Coronary artery (tissue), 2 donors: ENCODE data around the gene LARGE1.
A peak's percentile ranks its signal among the peaks of the same experiment; 100 is the strongest.

ENCODE experiments used
- DNase-seq: peaks from one replicate; pipeline ENCODE4 v3.0.0-alpha.2; 2017; ENCODE audit warnings: low spot score
- H3K27ac ChIP-seq, 2 donors: fragments of 200-600 bp; sonication (generic); one replicate each; pipeline ENCODE4 v1.5.1; 2016 to 2019
- H3K4me3 ChIP-seq: fragments of 200-600 bp; sonication (generic); 2 replicates; pipeline ENCODE4 v1.5.1; 2016; ENCODE audit warnings: mild to moderate bottlenecking, moderate library complexity
- TF ChIP-seq, protein P1 (sequence below): fragments of 200-600 bp; sonication (generic); IDR thresholded peaks from one replicate; pipeline ENCODE4 v1.5.1; 2019; ENCODE audit warnings: antibody characterized with exemption

LARGE1 gene

GRCh38 chr22:33812360-33812977, 107.8 kb downstream of the LARGE1 start:
- DNase-seq: no peak
- Histone ChIP-seq H3K27ac (peak overlapping the region in 1 of 2 donors; percentile 68), H3K4me3 (no peak overlapping the region)
- TF ChIP-seq, protein P1, sequence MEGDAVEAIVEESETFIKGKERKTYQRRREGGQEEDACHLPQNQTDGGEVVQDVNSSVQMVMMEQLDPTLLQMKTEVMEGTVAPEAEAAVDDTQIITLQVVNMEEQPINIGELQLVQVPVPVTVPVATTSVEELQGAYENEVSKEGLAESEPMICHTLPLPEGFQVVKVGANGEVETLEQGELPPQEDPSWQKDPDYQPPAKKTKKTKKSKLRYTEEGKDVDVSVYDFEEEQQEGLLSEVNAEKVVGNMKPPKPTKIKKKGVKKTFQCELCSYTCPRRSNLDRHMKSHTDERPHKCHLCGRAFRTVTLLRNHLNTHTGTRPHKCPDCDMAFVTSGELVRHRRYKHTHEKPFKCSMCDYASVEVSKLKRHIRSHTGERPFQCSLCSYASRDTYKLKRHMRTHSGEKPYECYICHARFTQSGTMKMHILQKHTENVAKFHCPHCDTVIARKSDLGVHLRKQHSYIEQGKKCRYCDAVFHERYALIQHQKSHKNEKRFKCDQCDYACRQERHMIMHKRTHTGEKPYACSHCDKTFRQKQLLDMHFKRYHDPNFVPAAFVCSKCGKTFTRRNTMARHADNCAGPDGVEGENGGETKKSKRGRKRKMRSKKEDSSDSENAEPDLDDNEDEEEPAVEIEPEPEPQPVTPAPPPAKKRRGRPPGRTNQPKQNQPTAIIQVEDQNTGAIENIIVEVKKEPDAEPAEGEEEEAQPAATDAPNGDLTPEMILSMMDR: no peak

- H3K27ac ChIP-seq: peak overlapping the region; percentile 38 to 68
- H3K4me3 ChIP-seq: no peak overlapping the region
- no peak for DNase-seq
- TF ChIP-seq, protein P1: no peak
Measured at GRCh38 chr22:33811686-33812085, 108.6 kb downstream of the LARGE1 start.

DNA sequence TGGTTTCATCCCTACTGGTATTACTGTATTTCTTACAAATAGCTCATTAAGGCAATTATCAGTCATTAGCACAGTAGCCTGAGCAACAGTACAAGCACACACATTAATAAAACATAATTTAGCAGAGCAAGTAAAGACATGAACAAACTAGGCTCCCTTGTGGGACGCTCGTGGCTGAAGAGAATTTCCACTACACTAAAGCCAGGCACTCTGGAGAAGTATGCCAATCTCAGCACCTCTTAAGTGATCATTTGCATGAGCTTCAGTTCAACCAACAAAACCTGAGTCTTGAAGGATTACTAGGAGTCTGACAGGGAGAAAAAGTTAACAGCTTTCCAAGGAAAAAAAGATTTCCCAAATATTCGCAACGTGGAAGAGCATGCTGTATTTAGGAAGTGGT, 109.1 kb downstream of the LARGE1 start:
- TF ChIP-seq, protein P1: no peak
- Histone ChIP-seq H3K4me3 (no peak overlapping the region), H3K27ac (peak overlapping the region; percentile 27 to 38)
- DNase-seq: no peak

DNA sequence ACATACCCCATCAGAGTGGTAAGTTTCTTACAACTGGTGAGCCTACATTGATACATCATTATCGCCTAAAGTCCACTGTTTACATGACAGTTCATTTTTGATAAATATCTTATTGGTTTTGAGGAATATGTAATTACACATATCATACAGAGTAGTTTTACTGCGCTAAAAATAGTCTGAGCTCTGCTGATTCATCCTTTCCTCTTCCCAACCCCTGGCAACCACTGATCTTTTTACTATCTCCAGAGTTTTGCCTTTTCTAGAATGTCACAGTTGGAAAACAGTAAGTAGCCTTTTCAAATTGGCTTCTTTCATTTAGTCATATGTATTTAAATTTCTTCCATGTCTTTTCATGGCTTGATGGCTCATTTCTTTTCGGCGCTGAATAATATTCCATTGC, 112.8 kb downstream of the LARGE1 start:
- no peak for DNase-seq
- TF ChIP-seq, protein P1: no peak
- no peak overlapping the region for H3K27ac ChIP-seq
- H3K4me3 ChIP-seq: no peak overlapping the region

- TF ChIP-seq, protein P1: no peak
- no peak for DNase-seq
- H3K27ac ChIP-seq: no peak overlapping the region
- H3K4me3 ChIP-seq: no peak overlapping the region
Measured at GRCh38 chr22:33806191-33806590, 114.1 kb downstream of the LARGE1 start.

DNA sequence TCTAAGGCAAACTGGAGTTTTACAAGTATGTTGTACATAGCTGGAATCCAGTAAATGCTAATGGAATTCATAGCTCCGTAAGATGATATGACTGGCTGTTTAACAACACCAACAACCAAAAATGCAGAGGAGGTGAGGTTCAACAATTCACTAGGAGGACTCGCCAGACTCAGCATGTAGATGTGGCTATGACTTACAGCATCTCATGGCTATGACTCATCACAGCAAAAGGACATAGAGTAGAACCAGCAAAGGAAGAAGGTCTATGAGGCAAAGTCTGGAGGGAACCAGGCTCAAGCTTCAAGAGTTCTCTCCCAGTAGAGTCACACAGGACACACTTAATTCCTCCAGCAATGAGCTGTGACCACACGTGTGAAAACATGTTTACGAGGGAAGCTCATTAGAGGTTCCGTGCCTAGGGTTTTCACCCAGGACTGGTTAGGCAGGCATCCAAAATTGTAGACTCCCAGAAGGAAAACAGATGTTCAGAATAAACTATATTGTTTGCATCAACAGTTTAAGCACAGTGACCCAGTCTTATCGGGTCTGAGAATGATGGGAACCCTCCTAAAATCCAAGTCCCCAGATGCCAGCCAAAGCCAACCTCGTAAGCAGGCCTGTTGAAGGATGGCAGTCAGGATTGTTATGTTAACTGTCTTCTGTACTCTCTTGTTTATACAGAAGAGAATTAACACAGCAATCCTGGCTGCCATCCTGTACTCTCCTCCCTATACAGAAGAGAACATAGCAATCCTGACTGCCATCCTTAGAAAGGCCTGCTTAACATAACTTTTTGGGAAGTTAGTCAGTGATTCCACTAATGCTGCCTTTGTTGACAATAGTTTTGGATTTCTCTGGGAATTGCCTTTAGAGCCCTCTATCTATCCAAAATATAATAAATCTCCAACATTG, 116.6 kb downstream of the LARGE1 start:
- Histone ChIP-seq H3K27ac (no peak overlapping the region), H3K4me3 (no peak overlapping the region)
- TF ChIP-seq, protein P1: no peak
- no peak for DNase-seq

GRCh38 chr22:33798401-33798800, 121.9 kb downstream of the LARGE1 start:
- DNase-seq: no peak
- TF ChIP-seq, protein P1: no peak
- H3K27ac ChIP-seq: no peak overlapping the region
- H3K4me3 ChIP-seq: no peak overlapping the region
